ENCODE data around the gene TOMM34. TPM values are rescaled to one million over a fixed set of nuclear protein-coding genes. Genes with fewer than 3 reads are reported as not detected.
A peak's percentile ranks its signal among the peaks of the same experiment; 100 is the strongest.

Gene TOMM34
- total and polyA plus RNA-seq, 2 experiments from 2014 or later = 27.4 to 38.7 TPM

- TF ChIP-seq EZH2phosphoT487 (IDR thresholded peaks at IDR 0.05; ENCODE audit: unreplicated experiment) = no peak
- no peak for TF ChIP-seq CTCF (conservative IDR thresholded peaks at IDR 0.05; ENCODE audit: low read depth in 2 of 2)
- no peak for TF ChIP-seq EZH2 (IDR thresholded peaks at IDR 0.05; ENCODE audit: low read depth, unreplicated experiment)
- TF ChIP-seq ZNF331 (CRISPR knock-in tag; IDR thresholded peaks at IDR 0.05; ENCODE audit: low read depth) = no peak
- TF ChIP-seq NANOG (IDR thresholded peaks at IDR 0.05; ENCODE audit: borderline replicate concordance) = no peak
- no peak for TF ChIP-seq POLR2AphosphoS5 (IDR thresholded peaks at IDR 0.05; ENCODE audit: low read depth)
- TF ChIP-seq ETS1 (IDR thresholded peaks at IDR 0.05) = no peak
- no peak for TF ChIP-seq JUNB (IDR thresholded peaks at IDR 0.05; ENCODE audit: unreplicated experiment)
- TF ChIP-seq REST (IDR thresholded peaks at IDR 0.05; ENCODE audit: unreplicated experiment) = no peak
Observed at GRCh38 chr20:44959082-44959637, 1.0 kb downstream of the TOMM34 start (continued).

GRCh38 chr20:44958276-44958675 is 1.9 kb downstream of the TOMM34 start:
- no peak overlapping the region for H3K4me3 ChIP-seq
- no peak for ATAC-seq
- no peaks in the 10 kb centered on the region for H3K9me2 ChIP-seq (ENCODE audit: insufficient read depth)
- no peak overlapping the region for H3K27ac Mint-ChIP-seq
- H3K36me3 ChIP-seq (ENCODE audit: insufficient read depth) = peaks cover 15% of the 10 kb centered on the region
- no peak overlapping the region for H3K27ac ChIP-seq (ENCODE audit: low read depth)
- H4K20me1 ChIP-seq (replicated peaks; ENCODE audit: insufficient read depth) = peaks cover 14% of the 10 kb centered on the region
- H3K9me3 Mint-ChIP-seq = no peaks in the 10 kb centered on the region
- peaks cover 28% of the 10 kb centered on the region for H3K79me2 ChIP-seq (replicated peaks; ENCODE audit: insufficient read depth)
- H3K27me3 Mint-ChIP-seq (ENCODE audit: insufficient read depth, low read depth, poor library complexity) = peaks cover 9% of the 10 kb centered on the region
- H3F3A ChIP-seq (replicated peaks; ENCODE audit: low read depth) = no peaks in the 10 kb centered on the region
- peak overlapping the region; percentile 97 for H3K4me3 Mint-ChIP-seq
- peaks cover 33% of the 10 kb centered on the region for H3K36me3 Mint-ChIP-seq (ENCODE audit: low read depth)
- H3K4me1 ChIP-seq (ENCODE audit: insufficient read depth) = peaks cover 30% of the 10 kb centered on the region
- H3K4me1 Mint-ChIP-seq = peaks cover 30% of the 10 kb centered on the region
- no peak for DNase-seq (ENCODE audit: low spot score)
- H2AFZ ChIP-seq = no peak overlapping the region
- H3K4me2 ChIP-seq = peak overlapping the region; percentile 32; the same call in 1 of the 2 replicates
- peaks cover 26% of the 10 kb centered on the region for H3K27me3 ChIP-seq (ENCODE audit: insufficient read depth)
- no peak for TF ChIP-seq ZNF462 (CRISPR knock-in tag; IDR thresholded peaks at IDR 0.05)
- TF ChIP-seq CTCF (conservative IDR thresholded peaks at IDR 0.05; ENCODE audit: low read depth in 2 of 2) = no peak

All from GM23338 (cell line).